Adrenal gland (tissue), 12 donors: Measurements from ENCODE around the gene SH3BP5L. TPM values are rescaled to one million over a fixed set of nuclear protein-coding genes. Genes with fewer than 3 reads are reported as not detected.

Experiments used
- DNase-seq, 7 donors: peaks; one replicate each; pipeline ENCODE4 v3.0.0-alpha.2; 2019 to 2020
- H3K27ac ChIP-seq, 5 donors: fragments of 200-600 bp; sonication (generic) in 4 of 5; 1 replicate in 3 of 5; 2 replicates in 2 of 5; pipeline versions ENCODE4 v1.5.1 to v1.8.0; 2016 to 2020; ENCODE audit warnings: mild to moderate bottlenecking in 1 of 5
- H3K27me3 ChIP-seq: fragments of 200-600 bp; 2 replicates; pipeline ENCODE4 v1.8.0; 2021
- H3K36me3 ChIP-seq, 2 donors: fragments of 200-600 bp; replicated peaks in 1 of 2; 1 replicate in 1 of 2; 2 replicates in 1 of 2; pipeline versions ENCODE4 v1.5.1 to v1.8.0; 2018 to 2022
- H3K4me1 ChIP-seq, 2 donors: fragments of 200-600 bp; replicated peaks in 1 of 2; 1 replicate in 1 of 2; 2 replicates in 1 of 2; pipeline versions ENCODE4 v1.5.1 to v1.8.0; 2018 to 2021
- H3K4me3 ChIP-seq, 4 donors: fragments of 200-600 bp; sonication (generic) in 3 of 4; one replicate each; pipeline ENCODE4 v1.5.1; 2016 to 2018
- H3K9me3 ChIP-seq, 3 donors: fragments of 200-600 bp; sonication (generic) in 1 of 3; replicated peaks in 1 of 3; 1 replicate in 2 of 3; 2 replicates in 1 of 3; pipeline versions ENCODE4 v1.5.1 to v1.8.0; 2016 to 2021
- CTCF ChIP-seq, 6 experiments: fragments of 450-650 bp in 4 of 6; fragments of 200-600 bp in 2 of 6; sonication (generic) in 1 of 6; IDR thresholded peaks; 1 replicate in 5 of 6; 2 replicates in 1 of 6; pipeline versions ENCODE4 v1.5.1 to v1.8.0; 2016 to 2021; ENCODE audit warnings: antibody characterized with exemption in 6 of 6, mild to moderate bottlenecking in 2 of 6, moderate library complexity in 1 of 6
- POLR2A ChIP-seq, 2 donors: fragments of 450-650 bp; IDR thresholded peaks; one replicate each; pipeline ENCODE4 v1.6.1; 2017; ENCODE audit warnings: antibody characterized with exemption in 2 of 2, mild to moderate bottlenecking in 2 of 2, moderate library complexity in 1 of 2
- WGBS, 4 donors: extraction: QIAGEN DNeasy Blood & Tissue Kit in 2 of 4; methylation state at CpG; one replicate each; pipeline versions ENCODE4 v1.1.5 to v1.1.7; 2013 to 2017; 5-methylcytosine and 5-hydroxymethylcytosine counted together
- intact Hi-C, 2 donors: fragments of 100-400 bp; cut with DNase I; formaldehyde crosslinking; loops; one replicate each; pipeline versions ENCODE4 v1.14.1 to v1.15.0; 2022 to 2023
- polyA plus RNA-seq, 3 donors: library from polyadenylated mRNA; stranded (reverse); fragments of 200-250 nt in 2 of 3; fragments of 350-450 nt in 1 of 3; fragmentation: Illumina TruSeq in 1 of 3; extraction: RNeasy Lipid Tissue Mini Kit (QIAGEN cat#74804) in 1 of 3; gene quantifications; one replicate each; pipeline ENCODE4 v1.2.3, GENCODE V29; 2013 to 2014
- total RNA-seq, 9 donors: library from RNA; depleted of rRNA in 4 of 9; stranded (reverse); fragments of >200 nt in 4 of 9; fragments of 120-200 nt in 1 of 9; fragmentation: NEBNext Ultra II Directional in 1 of 9; extraction: Animal tissue kit (Norgen Biotek cat#: 25700) in 1 of 9; gene quantifications; one replicate each; pipeline versions ENCODE4 v1.1.0 to v1.2.4, GENCODE V29; 2013 to 2023
- donor health status: healthy with polysubstance abuse.
- donor health status: Bipolar disorder and iron deficiency.
- donor health status: DM: yes; HTN: yes; CAD: no.
- donor health status: DM: no; HTN: no; CAD: no.
- donor health status: DM: no; HTN: no; CAD: no.
- donor health status: DM: yes; HTN: yes; CAD: no.

SH3BP5L gene
- total and polyA plus RNA-seq, 12 donors: 15.4 to 36.9 (median 26.5) TPM

- intact Hi-C loops: no loop called here
- 77 to 90% (median 89%) methylated on average over 4 to 6 of the region's 6 CpGs for WGBS, 4 donors
- TF ChIP-seq POLR2A (IDR thresholded peaks at IDR 0.05): no peak
- TF ChIP-seq CTCF (IDR thresholded peaks at IDR 0.05): no peak
Measured at GRCh38 chr1:248855580-248855979, 29.9 kb upstream of the SH3BP5L start.

GRCh38 chr1:248853663-248854375 is 28.1 kb upstream of the SH3BP5L start:
- no peaks in the 10 kb centered on the region for H3K9me3 ChIP-seq
- H3K36me3 ChIP-seq: peaks cover 0 to 27% of the 10 kb centered on the region in 2 donors
- DNase-seq: peak in 1 of 7 donors; percentile 52
- intact Hi-C loops: no loop called here
- TF ChIP-seq POLR2A (IDR thresholded peaks at IDR 0.05): no peak
- TF ChIP-seq CTCF (IDR thresholded peaks at IDR 0.05): no peak
- no peak overlapping the region for H3K27ac ChIP-seq
- H3K27me3 ChIP-seq: no peaks in the 10 kb centered on the region
- no peak overlapping the region for H3K4me3 ChIP-seq
- peaks cover 8 to 11% of the 10 kb centered on the region in 2 donors for H3K4me1 ChIP-seq
- 87 to 91% (median 88%) methylated on average over 8 of the region's 8 CpGs for WGBS, 4 donors

More at GRCh38 chr1:248855580-248855979, 29.9 kb upstream of the SH3BP5L start:
- DNase-seq: peak in 1 of 7 donors; percentile 13
- Histone ChIP-seq H3K9me3 (no peaks in the 10 kb centered on the region), H3K4me3 (no peak overlapping the region), H3K27me3 (no peaks in the 10 kb centered on the region), H3K36me3 (peaks cover 0 to 10% of the 10 kb centered on the region in 2 donors), H3K4me1 (peaks cover 15 to 17% of the 10 kb centered on the region in 2 donors), H3K27ac (no peak overlapping the region)

GRCh38 chr1:248852481-248853405 is 27.0 kb upstream of the SH3BP5L start:
- peak in 1 of 7 donors; percentile 52 for DNase-seq
- WGBS, 4 donors: 77 to 87% (median 81%) methylated on average over 7 of the region's 7 CpGs
- Histone ChIP-seq H3K27me3 (no peaks in the 10 kb centered on the region), H3K27ac (no peak overlapping the region), H3K4me3 (no peak overlapping the region), H3K36me3 (peaks cover 0 to 37% of the 10 kb centered on the region in 2 donors), H3K9me3 (no peaks in the 10 kb centered on the region), H3K4me1 (peaks cover 3 to 6% of the 10 kb centered on the region in 2 donors)
- no peak for TF ChIP-seq CTCF (IDR thresholded peaks at IDR 0.05)
- no peak for TF ChIP-seq POLR2A (IDR thresholded peaks at IDR 0.05)
- intact Hi-C loops: no loop called here

- no peak for TF ChIP-seq POLR2A (IDR thresholded peaks at IDR 0.05)
- no peak for TF ChIP-seq CTCF (IDR thresholded peaks at IDR 0.05)
- H3K36me3 ChIP-seq: peaks cover 0 to 51% of the 10 kb centered on the region in 2 donors
- no peaks in the 10 kb centered on the region for H3K27me3 ChIP-seq
- WGBS, 4 donors: 90 to 96% (median 93%) methylated on average over 2 of the region's 2 CpGs
- no peaks in the 10 kb centered on the region for H3K4me1 ChIP-seq
- no peak overlapping the region for H3K4me3 ChIP-seq
- H3K27ac ChIP-seq: no peak overlapping the region
- H3K9me3 ChIP-seq: no peaks in the 10 kb centered on the region
- intact Hi-C loops: no loop called here
- DNase-seq: peak in 1 of 7 donors; percentile 50
Measured at GRCh38 chr1:248851390-248851789, 25.7 kb upstream of the SH3BP5L start.
